Measurements from ENCODE around the gene WBP2. TPM values are rescaled to one million over a fixed set of nuclear protein-coding genes. Genes with fewer than 3 reads are reported as not detected.

The WBP2 gene
- total and polyA plus RNA-seq, 10 of the 15 experiments (the other 5 are each of a cell fraction or from before 2014, with no cell fraction given), result 1.5 to 57.3 (median 27.5) TPM

- POLR2A ChIA-PET, result interaction anchor here (1.0 to 1.4 kb wide), 3 partner anchors 65 to 73 kb away, joined by 3 read pairs; a partner anchor contains a TSS
- intact Hi-C loops (cut with micrococcal nuclease; ENCODE audit: unreplicated experiment), result no loop called here
- SMC1A ChIA-PET (ENCODE audit: uncharacterized antibody, unreplicated experiment), result interaction anchor here (1.0 to 1.7 kb wide), 6 partner anchors 27 to 95 kb away, joined by 3 read pairs; partner anchors contain the start of gene UNK
- H3K4me2 ChIP-seq (ENCODE audit: control insufficient read depth, insufficient read depth), result no peak overlapping the region
- RAD21 ChIA-PET (ENCODE audit: unreplicated experiment), result interaction anchor here (0.9 to 1.5 kb wide), 4 partner anchors 19 to 96 kb away, joined by 3 to 8 read pairs (median 4); no protein-coding TSS in a partner anchor
- H3K27ac ChIP-seq (ENCODE audit: control insufficient read depth, insufficient read depth), result no peak overlapping the region
- no peaks in the 10 kb centered on the region for H3K9me3 ChIP-seq (replicated peaks; ENCODE audit: control insufficient read depth, insufficient read depth, low read length)
- FAIRE-seq, result peak; percentile 7
- in situ Hi-C loops (cut with MboI), result no loop called here
- no peaks in the 10 kb centered on the region for H4K20me1 ChIP-seq (ENCODE audit: control insufficient read depth, insufficient read depth)
- CTCF ChIA-PET, result interaction anchor here (0.7 to 8.7 kb wide), 22 partner anchors 8 to 96 kb away, joined by 3 to 117 read pairs (median 4); partner anchors contain the start of genes GALK1, TRIM47, TRIM65 and WBP2
- H3K27me3 ChIP-seq (replicated peaks in 1 of 2; ENCODE audit: control insufficient read depth in 2 of 2, insufficient read depth in 2 of 2, low read length in 1 of 2), result no peaks in the 10 kb centered on the region
- no TSS peak for BruUV-seq (replicated peaks)
- no peak for ATAC-seq
- no peak overlapping the region for H2AFZ ChIP-seq (ENCODE audit: control insufficient read depth, low read depth, low read length)
- H3K79me2 ChIP-seq (ENCODE audit: control insufficient read depth, insufficient read depth, low read length), result peaks cover 11% of the 10 kb centered on the region
- WGBS (ENCODE audit: insufficient coverage, insufficient replicate concordance, low lambda C conversion rate, missing lambda C conversion rate), result 38% methylated on average over 16 of the region's 16 CpGs
- H3K36me3 ChIP-seq (ENCODE audit: control insufficient read depth in 2 of 2, insufficient read depth in 2 of 2, low read length in 1 of 2), result peaks cover 3 to 9% of the 10 kb centered on the region in 2 experiments
- H3K9ac ChIP-seq (ENCODE audit: control insufficient read depth, insufficient read depth, low read length), result no peak overlapping the region
- no peak for DNase-seq (ENCODE audit: low read depth, low spot score)
- H3K4me3 ChIP-seq, result no peak overlapping the region
- TF ChIP-seq BRCA1 (IDR thresholded peaks at IDR 0.05; ENCODE audit: low read depth, low read length) (no peak), GATAD2B (conservative IDR thresholded peaks at IDR 0.05; ENCODE audit: low read depth) (no peak), ATF7 (IDR thresholded peaks at IDR 0.05; ENCODE audit: low read depth) (no peak), ZBTB40 (IDR thresholded peaks at IDR 0.05; ENCODE audit: borderline replicate concordance) (no peak), EED (IDR thresholded peaks at IDR 0.05; ENCODE audit: low read depth) (no peak), MEF2A (IDR thresholded peaks at IDR 0.05; ENCODE audit: insufficient read depth, low read depth, low read length) (no peak), CHD4 (IDR thresholded peaks at IDR 0.05) (no peak), POLR2A (IDR thresholded peaks at IDR 0.05; ENCODE audit: low read depth, low read length) (0 out of 2 replicates have a peak, but pooled peaks have one; percentile 3), TAF1 (IDR thresholded peaks at IDR 0.05; ENCODE audit: borderline replicate concordance, low read depth, low read length) (no peak), SMC3 (IDR thresholded peaks at IDR 0.05; ENCODE audit: borderline replicate concordance, low read length) (peak; percentile 45; the same call in 1 of the 2 replicates), IKZF2 (IDR thresholded peaks at IDR 0.05) (no peak), IKZF1 (conservative IDR thresholded peaks at IDR 0.05) (peak; percentile 48; the same call in 1 of the 2 replicates), CHD1 (IDR thresholded peaks at IDR 0.05; ENCODE audit: low read depth, low read length) (no peak), RAD21 (IDR thresholded peaks at IDR 0.05; ENCODE audit: insufficient read depth, low read depth, low read length) (peak; percentile 40; the same call in 1 of the 2 replicates), FOS (IDR thresholded peaks at IDR 0.05; ENCODE audit: borderline replicate concordance, extremely low read depth, insufficient read length) (no peak), KLF5 (IDR thresholded peaks at IDR 0.05; ENCODE audit: partially characterized antibody) (no peak)
- TF ChIP-seq, protein P1, sequence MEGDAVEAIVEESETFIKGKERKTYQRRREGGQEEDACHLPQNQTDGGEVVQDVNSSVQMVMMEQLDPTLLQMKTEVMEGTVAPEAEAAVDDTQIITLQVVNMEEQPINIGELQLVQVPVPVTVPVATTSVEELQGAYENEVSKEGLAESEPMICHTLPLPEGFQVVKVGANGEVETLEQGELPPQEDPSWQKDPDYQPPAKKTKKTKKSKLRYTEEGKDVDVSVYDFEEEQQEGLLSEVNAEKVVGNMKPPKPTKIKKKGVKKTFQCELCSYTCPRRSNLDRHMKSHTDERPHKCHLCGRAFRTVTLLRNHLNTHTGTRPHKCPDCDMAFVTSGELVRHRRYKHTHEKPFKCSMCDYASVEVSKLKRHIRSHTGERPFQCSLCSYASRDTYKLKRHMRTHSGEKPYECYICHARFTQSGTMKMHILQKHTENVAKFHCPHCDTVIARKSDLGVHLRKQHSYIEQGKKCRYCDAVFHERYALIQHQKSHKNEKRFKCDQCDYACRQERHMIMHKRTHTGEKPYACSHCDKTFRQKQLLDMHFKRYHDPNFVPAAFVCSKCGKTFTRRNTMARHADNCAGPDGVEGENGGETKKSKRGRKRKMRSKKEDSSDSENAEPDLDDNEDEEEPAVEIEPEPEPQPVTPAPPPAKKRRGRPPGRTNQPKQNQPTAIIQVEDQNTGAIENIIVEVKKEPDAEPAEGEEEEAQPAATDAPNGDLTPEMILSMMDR (IDR thresholded peaks at IDR 0.05 in 2 of 3, conservative IDR thresholded peaks at IDR 0.05 in 1 of 3; ENCODE audit: control insufficient read depth in 2 of 3, extremely low read depth in 1 of 3, insufficient read depth in 1 of 3, low read depth in 3 of 3, low read length in 3 of 3), result peak; percentile 71 to 85 (median 84)
- peaks cover 14% of the 10 kb centered on the region for H3K4me1 ChIP-seq (ENCODE audit: control insufficient read depth, insufficient read depth, low read length)
Observed at GRCh38 chr17:75848523-75849278, 6.4 kb downstream of the WBP2 start.

Measured in GM12878 (cell line).